Measurements from ENCODE around the gene MARCHF6.

Gene MARCHF6

DNA sequence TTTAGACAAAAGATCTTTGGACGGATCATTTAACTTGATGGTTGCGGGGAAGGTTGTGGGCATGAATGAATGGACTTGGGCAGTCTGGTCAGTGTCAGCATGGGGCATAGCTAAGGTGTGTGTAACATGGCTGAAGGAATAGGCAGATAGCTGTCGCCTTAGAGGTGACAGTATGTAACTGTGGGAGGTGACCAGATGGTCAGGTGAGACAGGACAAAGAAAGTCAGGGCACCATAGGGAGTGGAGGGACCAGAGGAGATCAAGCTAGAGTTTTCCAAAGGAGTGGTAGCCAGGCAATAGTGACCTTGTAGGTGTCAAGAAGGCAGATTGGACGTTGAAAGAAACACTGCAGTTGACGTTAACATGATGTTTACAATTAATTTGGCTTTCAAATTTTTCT, 43.1 kb downstream of the MARCHF6 start (continued):
- TF ChIP-seq, protein P1, sequence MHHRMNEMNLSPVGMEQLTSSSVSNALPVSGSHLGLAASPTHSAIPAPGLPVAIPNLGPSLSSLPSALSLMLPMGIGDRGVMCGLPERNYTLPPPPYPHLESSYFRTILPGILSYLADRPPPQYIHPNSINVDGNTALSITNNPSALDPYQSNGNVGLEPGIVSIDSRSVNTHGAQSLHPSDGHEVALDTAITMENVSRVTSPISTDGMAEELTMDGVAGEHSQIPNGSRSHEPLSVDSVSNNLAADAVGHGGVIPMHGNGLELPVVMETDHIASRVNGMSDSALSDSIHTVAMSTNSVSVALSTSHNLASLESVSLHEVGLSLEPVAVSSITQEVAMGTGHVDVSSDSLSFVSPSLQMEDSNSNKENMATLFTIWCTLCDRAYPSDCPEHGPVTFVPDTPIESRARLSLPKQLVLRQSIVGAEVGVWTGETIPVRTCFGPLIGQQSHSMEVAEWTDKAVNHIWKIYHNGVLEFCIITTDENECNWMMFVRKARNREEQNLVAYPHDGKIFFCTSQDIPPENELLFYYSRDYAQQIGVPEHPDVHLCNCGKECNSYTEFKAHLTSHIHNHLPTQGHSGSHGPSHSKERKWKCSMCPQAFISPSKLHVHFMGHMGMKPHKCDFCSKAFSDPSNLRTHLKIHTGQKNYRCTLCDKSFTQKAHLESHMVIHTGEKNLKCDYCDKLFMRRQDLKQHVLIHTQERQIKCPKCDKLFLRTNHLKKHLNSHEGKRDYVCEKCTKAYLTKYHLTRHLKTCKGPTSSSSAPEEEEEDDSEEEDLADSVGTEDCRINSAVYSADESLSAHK (tag by site-specific recombination; IDR thresholded peaks at IDR 0.05), result no peak
- TF ChIP-seq ZNF558 (tag by site-specific recombination; IDR thresholded peaks at IDR 0.05) (no peak), ZBTB48 (tag by site-specific recombination; IDR thresholded peaks at IDR 0.05) (no peak), ZNF239 (tag by site-specific recombination; IDR thresholded peaks at IDR 0.05) (no peak)

DNA sequence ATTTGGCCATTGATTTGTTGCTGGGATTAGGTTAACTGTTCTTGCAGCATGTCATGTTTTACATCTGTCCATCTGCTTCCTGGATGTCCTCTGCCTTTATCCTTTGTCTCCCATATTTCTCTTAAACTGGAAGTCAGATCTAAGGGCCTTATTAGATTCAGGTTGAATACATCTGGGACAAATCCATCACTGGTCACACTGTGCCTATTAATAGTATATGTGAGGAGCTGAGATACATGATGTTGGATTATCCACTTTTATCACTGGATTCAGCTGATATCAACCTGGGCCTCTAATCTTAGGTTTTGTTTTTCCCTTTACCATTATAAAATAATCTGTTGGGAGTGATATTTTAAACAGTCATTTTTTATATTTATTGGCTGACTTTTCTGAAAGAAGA, 46.3 kb downstream of the MARCHF6 start:
- no peaks in the 10 kb centered on the region for H3K4me1 ChIP-seq (ENCODE audit: control insufficient read depth, insufficient read depth, low read length)
- ChIA-PET POLR2A (no interaction called here), CTCF (no interaction called here)
- no peaks in the 10 kb centered on the region for H3K9me3 ChIP-seq (ENCODE audit: control insufficient read depth, insufficient read depth, low read depth, low read length)
- peaks cover 69 to 81% of the 10 kb centered on the region in 2 experiments for H3K36me3 ChIP-seq (ENCODE audit: control insufficient read depth in 2 of 2, insufficient read depth in 1 of 2, low read length in 2 of 2)
- no peak for TF ChIP-seq ZEB2 (tag by site-specific recombination; IDR thresholded peaks at IDR 0.05)
- TF ChIP-seq SETDB1 (IDR thresholded peaks at IDR 0.05; ENCODE audit: insufficient read length, low read length), result no peak
- no peak for TF ChIP-seq ZNF211 (tag by site-specific recombination; IDR thresholded peaks at IDR 0.05; ENCODE audit: low read depth)
- TF ChIP-seq ZNF302 (tag by site-specific recombination; IDR thresholded peaks at IDR 0.05; ENCODE audit: low read depth), result no peak
- TF ChIP-seq ZNF654 (tag by site-specific recombination; IDR thresholded peaks at IDR 0.05; ENCODE audit: low read depth), result no peak
- TF ChIP-seq ZBTB8A (tag by site-specific recombination; IDR thresholded peaks at IDR 0.05), result no peak
- TF ChIP-seq KLF10 (tag by site-specific recombination; IDR thresholded peaks at IDR 0.05), result no peak
- no peak for TF ChIP-seq HIC1 (tag by site-specific recombination; IDR thresholded peaks at IDR 0.05)
- TF ChIP-seq ZNF791 (tag by site-specific recombination; IDR thresholded peaks at IDR 0.05), result no peak
- no peak for TF ChIP-seq ZNF704 (tag by site-specific recombination; IDR thresholded peaks at IDR 0.05)
- TF ChIP-seq, protein P2, sequence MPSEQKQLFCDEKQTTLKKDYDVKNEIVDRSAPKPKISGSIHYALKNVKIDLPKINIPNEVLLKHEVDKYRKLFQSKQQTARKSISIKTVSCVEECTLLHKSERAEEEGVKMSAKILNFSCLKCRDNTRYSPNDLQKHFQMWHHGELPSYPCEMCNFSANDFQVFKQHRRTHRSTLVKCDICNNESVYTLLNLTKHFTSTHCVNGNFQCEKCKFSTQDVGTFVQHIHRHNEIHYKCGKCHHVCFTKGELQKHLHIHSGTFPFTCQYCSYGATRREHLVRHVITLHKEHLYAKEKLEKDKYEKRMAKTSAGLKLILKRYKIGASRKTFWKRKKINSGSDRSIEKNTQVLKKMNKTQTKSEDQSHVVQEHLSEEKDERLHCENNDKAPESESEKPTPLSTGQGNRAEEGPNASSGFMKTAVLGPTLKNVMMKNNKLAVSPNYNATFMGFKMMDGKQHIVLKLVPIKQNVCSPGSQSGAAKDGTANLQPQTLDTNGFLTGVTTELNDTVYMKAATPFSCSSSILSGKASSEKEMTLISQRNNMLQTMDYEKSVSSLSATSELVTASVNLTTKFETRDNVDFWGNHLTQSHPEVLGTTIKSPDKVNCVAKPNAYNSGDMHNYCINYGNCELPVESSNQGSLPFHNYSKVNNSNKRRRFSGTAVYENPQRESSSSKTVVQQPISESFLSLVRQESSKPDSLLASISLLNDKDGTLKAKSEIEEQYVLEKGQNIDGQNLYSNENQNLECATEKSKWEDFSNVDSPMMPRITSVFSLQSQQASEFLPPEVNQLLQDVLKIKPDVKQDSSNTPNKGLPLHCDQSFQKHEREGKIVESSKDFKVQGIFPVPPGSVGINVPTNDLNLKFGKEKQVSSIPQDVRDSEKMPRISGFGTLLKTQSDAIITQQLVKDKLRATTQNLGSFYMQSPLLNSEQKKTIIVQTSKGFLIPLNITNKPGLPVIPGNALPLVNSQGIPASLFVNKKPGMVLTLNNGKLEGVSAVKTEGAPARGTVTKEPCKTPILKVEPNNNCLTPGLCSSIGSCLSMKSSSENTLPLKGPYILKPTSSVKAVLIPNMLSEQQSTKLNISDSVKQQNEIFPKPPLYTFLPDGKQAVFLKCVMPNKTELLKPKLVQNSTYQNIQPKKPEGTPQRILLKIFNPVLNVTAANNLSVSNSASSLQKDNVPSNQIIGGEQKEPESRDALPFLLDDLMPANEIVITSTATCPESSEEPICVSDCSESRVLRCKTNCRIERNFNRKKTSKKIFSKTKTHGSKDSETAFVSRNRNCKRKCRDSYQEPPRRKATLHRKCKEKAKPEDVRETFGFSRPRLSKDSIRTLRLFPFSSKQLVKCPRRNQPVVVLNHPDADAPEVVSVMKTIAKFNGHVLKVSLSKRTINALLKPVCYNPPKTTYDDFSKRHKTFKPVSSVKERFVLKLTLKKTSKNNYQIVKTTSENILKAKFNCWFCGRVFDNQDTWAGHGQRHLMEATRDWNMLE (tag by site-specific recombination; conservative IDR thresholded peaks at IDR 0.05; ENCODE audit: low read depth), result no peak
- no peak for TF ChIP-seq ZNF214 (tag by site-specific recombination; IDR thresholded peaks at IDR 0.05; ENCODE audit: borderline replicate concordance)
- H3K27ac ChIP-seq (ENCODE audit: extremely low read depth, low read depth, low read length), result no peak overlapping the region
- no peak overlapping the region for H3K4me3 ChIP-seq (ENCODE audit: low read depth, low read length)

All from HEK293 (cell line).